Kidney (tissue), 14 donors: ENCODE measurements around the gene CHST13. TPM values are rescaled to one million over a fixed set of nuclear protein-coding genes. Genes with fewer than 3 reads are reported as not detected.

Experiments used
- DNase-seq, 5 donors: peaks; one replicate each; pipeline ENCODE4 v3.0.0-alpha.2; 2013 to 2020
- FAIRE-seq: peaks from 2 replicates; lab custom pipeline; 2012; peaks lifted over from hg19 to GRCh38; lab: Jason Lieb, UNC
- H3K27ac ChIP-seq, 2 donors: one replicate each; pipeline ENCODE4 v1.7.0; 2013; ENCODE audit warnings: low read depth in 2 of 2, low read length in 2 of 2, inconsistent platforms in 1 of 2
- H3K27me3 ChIP-seq: one replicate; pipeline ENCODE4 v1.7.1; 2013; ENCODE audit warnings: low read length, inconsistent platforms; ENCODE audit not compliant: control insufficient read depth, insufficient read depth
- H3K36me3 ChIP-seq, 3 donors: one replicate each; pipeline versions ENCODE4 v1.7.0 to v1.7.1; 2013; ENCODE audit warnings: low read length in 3 of 3, control low read depth in 1 of 3, inconsistent platforms in 1 of 3; ENCODE audit not compliant: insufficient read depth in 3 of 3, control insufficient read depth in 2 of 3
- H3K4me1 ChIP-seq, 3 donors: one replicate each; pipeline versions ENCODE4 v1.7.0 to v1.7.1; 2013; ENCODE audit warnings: low read length in 3 of 3, inconsistent platforms in 1 of 3, low read depth in 1 of 3; ENCODE audit not compliant: control insufficient read depth in 2 of 3, insufficient read depth in 2 of 3
- H3K4me3 ChIP-seq, 3 donors: one replicate each; pipeline versions ENCODE4 v1.7.0 to v1.8.1; 2013; ENCODE audit warnings: low read length in 3 of 3, control low read depth in 1 of 3, inconsistent platforms in 1 of 3
- H3K9ac ChIP-seq, 3 donors: one replicate each; pipeline versions ENCODE4 v1.7.0 to v1.7.1; 2013; ENCODE audit warnings: low read length in 3 of 3, control low read depth in 1 of 3, inconsistent platforms in 1 of 3
- H3K9me3 ChIP-seq, 3 donors: one replicate each; pipeline versions ENCODE4 v1.7.0 to v1.7.1; 2013; ENCODE audit warnings: low read length in 3 of 3, control low read depth in 1 of 3, inconsistent platforms in 1 of 3; ENCODE audit not compliant: control insufficient read depth in 2 of 3, insufficient read depth in 1 of 3
- intact Hi-C: fragments of 100-400 bp; cut with DNase I; formaldehyde crosslinking; loops from one replicate; pipeline ENCODE4 v1.11.1; 2022
- polyA plus RNA-seq: library from polyadenylated mRNA; stranded (reverse); fragments of 350-450 nt; fragmentation: Illumina TruSeq; extraction: RNeasy Lipid Tissue Mini Kit (QIAGEN cat#74804); gene quantifications from one replicate; pipeline ENCODE4 v1.2.3, GENCODE V29; 2014; ENCODE audit warnings: low read depth, low replicate concordance; ENCODE audit not compliant: insufficient read depth
- total RNA-seq: library from RNA; stranded (reverse); fragmentation: NEBNext Ultra II Directional; extraction: Animal tissue kit (Norgen Biotek cat#: 25700); gene quantifications from one replicate; pipeline ENCODE4 v1.2.1, GENCODE V29; 2021
- TF ChIP-seq, protein P1 (sequence below): IDR thresholded peaks from 3 replicates; pipeline ENCODE4 v1.5.1; 2012; ENCODE audit warnings: mild to moderate bottlenecking, moderate library complexity, borderline replicate concordance; ENCODE audit not compliant: insufficient read depth; ENCODE audit errors: extremely low read depth
- donor health status: control.
- donor health status: control.
- donor health status: control.
- donor health status: control.
- donor health status: control.
- donor health status: DM: yes; HTN: yes; CAD: no.
- donor health status: Normal renal cell carcinoma (clear cell type).

Gene CHST13
- total and polyA plus RNA-seq, 2 donors from 2014 or later = 3.3 to 7.0 TPM

DNA sequence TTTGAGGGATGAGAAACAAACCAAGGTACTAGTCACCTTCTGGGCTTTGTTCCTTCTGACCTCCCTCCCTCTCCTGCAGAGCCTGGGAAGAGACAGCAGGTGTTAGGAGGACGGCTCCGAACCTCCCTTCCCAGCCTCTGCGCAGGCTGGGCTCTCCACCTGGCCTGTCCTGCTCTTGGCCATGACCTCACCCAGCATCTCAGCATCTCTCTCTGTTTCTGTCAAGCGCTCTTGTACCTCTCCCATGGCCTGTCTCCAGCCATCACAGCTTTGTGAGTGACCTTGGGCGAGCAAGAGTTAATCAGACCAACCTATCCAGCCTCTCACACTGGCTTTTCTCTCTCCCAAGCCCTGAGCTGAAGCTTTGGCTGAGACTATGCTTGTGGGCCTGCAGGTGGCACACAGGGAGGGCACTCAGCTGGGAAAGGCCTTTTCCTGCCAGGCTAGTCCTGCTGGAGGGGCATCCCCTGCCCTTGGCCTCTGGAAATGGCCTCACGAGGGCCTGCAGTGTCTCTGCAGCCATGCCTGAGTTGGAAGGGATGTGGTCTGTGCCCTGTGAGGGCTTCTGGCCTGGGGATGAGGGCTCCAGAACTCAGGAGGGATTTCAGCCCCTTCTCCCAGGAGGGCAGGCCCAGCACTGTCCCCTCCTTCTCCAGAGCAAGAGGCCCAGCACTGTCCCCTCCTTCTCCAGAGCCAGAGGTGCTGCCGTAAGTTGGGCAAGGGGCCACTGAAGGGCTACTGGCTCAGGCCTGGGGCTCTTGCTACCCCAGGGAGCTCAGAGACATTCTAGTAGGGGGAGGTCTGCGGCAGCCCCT lies 2.1 kb downstream of the CHST13 start:
- Histone ChIP-seq H3K27me3 (peaks cover 3% of the 10 kb centered on the region), H3K27ac (no peak overlapping the region), H3K9me3 (no peaks in the 10 kb centered on the region), H3K4me1 (peaks cover 0 to 9% (median 4%) of the 10 kb centered on the region in 3 donors), H3K4me3 (no peak overlapping the region), H3K9ac (no peak overlapping the region), H3K36me3 (no peaks in the 10 kb centered on the region)
- TF ChIP-seq, protein P1, sequence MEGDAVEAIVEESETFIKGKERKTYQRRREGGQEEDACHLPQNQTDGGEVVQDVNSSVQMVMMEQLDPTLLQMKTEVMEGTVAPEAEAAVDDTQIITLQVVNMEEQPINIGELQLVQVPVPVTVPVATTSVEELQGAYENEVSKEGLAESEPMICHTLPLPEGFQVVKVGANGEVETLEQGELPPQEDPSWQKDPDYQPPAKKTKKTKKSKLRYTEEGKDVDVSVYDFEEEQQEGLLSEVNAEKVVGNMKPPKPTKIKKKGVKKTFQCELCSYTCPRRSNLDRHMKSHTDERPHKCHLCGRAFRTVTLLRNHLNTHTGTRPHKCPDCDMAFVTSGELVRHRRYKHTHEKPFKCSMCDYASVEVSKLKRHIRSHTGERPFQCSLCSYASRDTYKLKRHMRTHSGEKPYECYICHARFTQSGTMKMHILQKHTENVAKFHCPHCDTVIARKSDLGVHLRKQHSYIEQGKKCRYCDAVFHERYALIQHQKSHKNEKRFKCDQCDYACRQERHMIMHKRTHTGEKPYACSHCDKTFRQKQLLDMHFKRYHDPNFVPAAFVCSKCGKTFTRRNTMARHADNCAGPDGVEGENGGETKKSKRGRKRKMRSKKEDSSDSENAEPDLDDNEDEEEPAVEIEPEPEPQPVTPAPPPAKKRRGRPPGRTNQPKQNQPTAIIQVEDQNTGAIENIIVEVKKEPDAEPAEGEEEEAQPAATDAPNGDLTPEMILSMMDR = no peak
- no peak for FAIRE-seq
- DNase-seq = peak in 1 of 5 donors; percentile 53
- intact Hi-C loops = no loop called here

DNA sequence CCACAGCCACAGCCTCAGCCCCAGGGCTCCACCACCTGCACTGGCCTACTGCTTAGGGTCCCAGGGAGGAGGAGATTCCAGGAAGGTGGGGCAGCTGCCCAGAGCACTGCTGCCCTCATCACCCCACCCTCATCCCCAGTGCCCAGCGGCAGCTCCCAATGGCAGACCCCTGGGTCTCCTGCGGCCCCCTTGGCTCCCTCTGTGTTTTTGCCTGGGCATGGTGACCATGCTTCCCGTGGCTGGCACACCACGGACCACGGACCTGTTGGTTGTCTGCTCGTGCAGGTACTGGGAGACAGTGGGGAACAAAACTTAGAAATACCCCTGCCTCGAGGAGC lies 2.7 kb downstream of the CHST13 start:
- intact Hi-C loops = no loop called here
- TF ChIP-seq, protein P1 = no peak
- H3K4me1 ChIP-seq = peaks cover 0 to 9% (median 4%) of the 10 kb centered on the region in 3 donors
- DNase-seq (peak in 1 of 5 donors; percentile 46), FAIRE-seq (no peak)
- no peak overlapping the region for H3K4me3 ChIP-seq
- no peak overlapping the region for H3K27ac ChIP-seq
- no peak overlapping the region for H3K9ac ChIP-seq
- peaks cover 3% of the 10 kb centered on the region for H3K27me3 ChIP-seq
- H3K36me3 ChIP-seq = no peaks in the 10 kb centered on the region
- no peaks in the 10 kb centered on the region for H3K9me3 ChIP-seq

DNA sequence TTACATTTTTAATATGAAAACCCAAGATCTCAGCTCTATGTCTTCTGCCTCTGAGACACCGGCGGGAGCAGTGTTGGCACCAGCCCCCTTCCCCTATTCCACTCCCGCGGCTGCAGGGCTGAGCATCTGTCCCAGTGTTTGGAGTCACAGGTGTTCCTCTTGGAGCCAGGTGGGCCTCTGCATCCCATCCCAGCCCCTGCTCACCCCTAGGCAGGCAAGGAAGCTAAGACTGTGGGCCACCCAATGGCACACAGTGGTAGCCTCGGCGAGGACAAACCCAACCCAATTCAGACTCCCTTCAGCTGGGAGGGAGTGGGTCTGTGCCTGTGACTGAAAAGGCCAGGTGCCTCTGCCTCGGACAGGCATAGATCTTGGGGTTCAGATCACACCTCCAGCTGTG lies 3.1 kb downstream of the CHST13 start:
- H3K27me3 ChIP-seq = peaks cover 3% of the 10 kb centered on the region
- H3K9me3 ChIP-seq = no peaks in the 10 kb centered on the region
- no peak overlapping the region for H3K27ac ChIP-seq
- DNase-seq = peak in 1 of 5 donors; percentile 30
- H3K4me1 ChIP-seq = peaks cover 0 to 9% (median 4%) of the 10 kb centered on the region in 3 donors
- FAIRE-seq = no peak
- H3K36me3 ChIP-seq = no peaks in the 10 kb centered on the region
- H3K9ac ChIP-seq = no peak overlapping the region
- no peak overlapping the region for H3K4me3 ChIP-seq
- intact Hi-C loops = no loop called here
- TF ChIP-seq, protein P1 = no peak
